Ascending aorta (tissue), 2 donors: ENCODE data around the gene KRTAP12-3. TPM values are rescaled to one million over a fixed set of nuclear protein-coding genes. Genes with fewer than 3 reads are reported as not detected.

ENCODE experiments used
- DNase-seq, 2 donors: peaks; one replicate each; pipeline ENCODE4 v3.0.0-alpha.2; 2019; ENCODE audit warnings: low spot score in 2 of 2
- H3K27ac ChIP-seq, 2 donors: fragments of 200-600 bp; sonication (generic); one replicate each; pipeline ENCODE4 v1.5.1; 2016 to 2017; ENCODE audit warnings: mild to moderate bottlenecking in 1 of 2
- H3K27me3 ChIP-seq: fragments of 200-600 bp; sonication (generic); one replicate; pipeline ENCODE4 v1.5.1; 2017
- H3K36me3 ChIP-seq, 2 donors: fragments of 200-600 bp; sonication (generic); one replicate each; pipeline ENCODE4 v1.5.1; 2016
- H3K4me1 ChIP-seq, 2 donors: fragments of 200-600 bp; sonication (generic); one replicate each; pipeline ENCODE4 v1.5.1; 2016 to 2017; ENCODE audit warnings: mild to moderate bottlenecking in 1 of 2
- H3K4me3 ChIP-seq, 2 donors: fragments of 200-600 bp; sonication (generic); one replicate each; pipeline ENCODE4 v1.5.1; 2016 to 2017; ENCODE audit warnings: mild to moderate bottlenecking in 1 of 2
- H3K9me3 ChIP-seq, 2 donors: fragments of 200-600 bp; sonication (generic); one replicate each; pipeline ENCODE4 v1.5.1; 2016
- CTCF ChIP-seq, 3 experiments: fragments of 200-600 bp in 2 of 3; fragments of 450-650 bp in 1 of 3; sonication (generic) in 2 of 3; IDR thresholded peaks; one replicate each; pipeline ENCODE4 v1.5.1; 2016 to 2019; ENCODE audit warnings: antibody characterized with exemption in 3 of 3, mild to moderate bottlenecking in 1 of 3, moderate library complexity in 1 of 3
- intact Hi-C: fragments of 100-400 bp; cut with DNase I; formaldehyde crosslinking; loops from one replicate; pipeline ENCODE4 v1.15.1; 2023
- total RNA-seq: library from RNA; depleted of rRNA; stranded (reverse); fragments of >200 nt; gene quantifications from one replicate; pipeline ENCODE4 v1.1.0, GENCODE V29; 2016

KRTAP12-3 gene
- total RNA-seq, 1 donor from 2014 or later, result not detected

- Histone ChIP-seq H3K4me3 (no peak overlapping the region), H3K9me3 (no peaks in the 10 kb centered on the region), H3K27ac (no peak overlapping the region), H3K4me1 (no peaks in the 10 kb centered on the region), H3K27me3 (no peaks in the 10 kb centered on the region), H3K36me3 (no peaks in the 10 kb centered on the region)
- peak in 1 of 2 donors; percentile 13 for DNase-seq
- no peak for TF ChIP-seq CTCF (IDR thresholded peaks at IDR 0.05)
- intact Hi-C loops, result no loop called here
Measured at GRCh38 chr21:44701023-44701400, 43.3 kb downstream of the KRTAP12-3 start.

DNA sequence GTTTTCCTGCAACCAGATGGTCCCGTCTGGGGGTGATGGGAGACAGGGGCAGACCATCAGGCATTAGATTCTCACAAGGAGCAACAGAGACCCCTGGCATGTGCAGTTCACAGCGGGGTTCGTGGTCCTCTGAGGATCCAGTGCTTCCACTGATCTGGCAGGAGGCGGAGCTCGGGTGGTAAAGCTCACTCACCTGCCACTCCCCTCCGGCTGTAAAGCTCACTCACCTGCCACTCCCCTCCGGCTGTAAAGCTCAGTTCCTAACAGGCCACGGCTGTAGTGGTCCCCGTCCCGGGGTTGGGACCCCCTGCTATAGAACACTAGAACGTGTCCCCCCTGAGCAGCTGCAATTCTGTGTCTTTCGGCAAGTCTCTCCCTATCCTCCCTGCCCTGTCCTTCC lies 43.8 kb downstream of the KRTAP12-3 start:
- no peak overlapping the region for H3K27ac ChIP-seq
- H3K4me3 ChIP-seq, result no peak overlapping the region
- TF ChIP-seq CTCF (IDR thresholded peaks at IDR 0.05), result no peak
- intact Hi-C loops, result no loop called here
- no peaks in the 10 kb centered on the region for H3K27me3 ChIP-seq
- DNase-seq, result peak in 1 of 2 donors; percentile 44
- H3K4me1 ChIP-seq, result no peaks in the 10 kb centered on the region
- H3K36me3 ChIP-seq, result no peaks in the 10 kb centered on the region
- H3K9me3 ChIP-seq, result no peaks in the 10 kb centered on the region

- H3K36me3 ChIP-seq, result no peaks in the 10 kb centered on the region
- no peaks in the 10 kb centered on the region for H3K27me3 ChIP-seq
- no peaks in the 10 kb centered on the region for H3K4me1 ChIP-seq
- intact Hi-C loops, result no loop called here
- no peak overlapping the region for H3K4me3 ChIP-seq
- TF ChIP-seq CTCF (IDR thresholded peaks at IDR 0.05), result no peak
- no peaks in the 10 kb centered on the region for H3K9me3 ChIP-seq
- peak in 1 of 2 donors; percentile 31 for DNase-seq
- H3K27ac ChIP-seq, result no peak overlapping the region
Measured at GRCh38 chr21:44702111-44702972, 44.6 kb downstream of the KRTAP12-3 start.

- no peak overlapping the region for H3K27ac ChIP-seq
- H3K4me1 ChIP-seq, result no peaks in the 10 kb centered on the region
- no peaks in the 10 kb centered on the region for H3K9me3 ChIP-seq
- H3K36me3 ChIP-seq, result no peaks in the 10 kb centered on the region
- TF ChIP-seq CTCF (IDR thresholded peaks at IDR 0.05), result no peak
- H3K4me3 ChIP-seq, result no peak overlapping the region
- H3K27me3 ChIP-seq, result no peaks in the 10 kb centered on the region
- intact Hi-C loops, result no loop called here
- peak in 1 of 2 donors; percentile 42 for DNase-seq
Measured at GRCh38 chr21:44702973-44703730, 45.4 kb downstream of the KRTAP12-3 start.

- no peaks in the 10 kb centered on the region for H3K36me3 ChIP-seq
- TF ChIP-seq CTCF (IDR thresholded peaks at IDR 0.05), result no peak
- DNase-seq, result peak in 1 of 2 donors; percentile 42
- no peak overlapping the region for H3K27ac ChIP-seq
- intact Hi-C loops, result no loop called here
- H3K27me3 ChIP-seq, result peaks cover 5% of the 10 kb centered on the region
- H3K9me3 ChIP-seq, result no peaks in the 10 kb centered on the region
- no peaks in the 10 kb centered on the region for H3K4me1 ChIP-seq
- H3K4me3 ChIP-seq, result no peak overlapping the region
Measured at GRCh38 chr21:44703731-44704635, 46.3 kb downstream of the KRTAP12-3 start.
